COLO829 (cell line): ENCODE measurements around the gene AQP2.

Source experiments
- DNase-seq: peaks from one replicate; pipeline ENCODE4 v3.0.0; 2012; ENCODE audit warnings: low spot score

AQP2 gene

GRCh38 chr12:49941556-49942511 lies 8.7 kb upstream of the AQP2 start:
- no peak for DNase-seq

- DNase-seq: peak; percentile 14
These were observed 8.0 kb upstream of the AQP2 start for GRCh38 chr12:49942512-49942893.

GRCh38 chr12:49942921-49943624 lies 7.5 kb upstream of the AQP2 start:
- no peak for DNase-seq

GRCh38 chr12:49943625-49943960 lies 6.9 kb upstream of the AQP2 start:
- DNase-seq: no peak

- no peak for DNase-seq
These were observed 6.5 kb upstream of the AQP2 start for GRCh38 chr12:49944046-49944445.

- no peak for DNase-seq
These were observed 5.8 kb upstream of the AQP2 start for GRCh38 chr12:49944718-49945117.

- DNase-seq: peak; percentile 75
These were observed 5.0 kb upstream of the AQP2 start for GRCh38 chr12:49945394-49946080.

- DNase-seq: no peak
These were observed 4.5 kb upstream of the AQP2 start for GRCh38 chr12:49946086-49946485.

GRCh38 chr12:49946497-49946896 lies 4.0 kb upstream of the AQP2 start:
- no peak for DNase-seq

- no peak for DNase-seq
These were observed 2.8 kb upstream of the AQP2 start for GRCh38 chr12:49947593-49948226.

- DNase-seq: no peak
These were observed 1.4 kb upstream of the AQP2 start for GRCh38 chr12:49948866-49949845.

GRCh38 chr12:49949866-49950265 lies 671 bp upstream of the AQP2 start:
- no peak for DNase-seq

- DNase-seq: no peak
These were observed 1.1 kb downstream of the AQP2 start for GRCh38 chr12:49951411-49952240.

GRCh38 chr12:49952391-49953055 lies 2.0 kb downstream of the AQP2 start:
- no peak for DNase-seq

GRCh38 chr12:49953151-49953550 lies 2.6 kb downstream of the AQP2 start:
- DNase-seq: no peak

- DNase-seq: no peak
These were observed 3.7 kb downstream of the AQP2 start for GRCh38 chr12:49953961-49954846.

GRCh38 chr12:49954863-49955830 lies 4.6 kb downstream of the AQP2 start:
- no peak for DNase-seq
